HG03060 (cell line): Measurements from ENCODE around the gene PBLD.

Source experiments
- ATAC-seq: cut with Tn5 transposase; IDR thresholded peaks from one replicate; pipeline ENCODE4 v1.9.1; 2021; ENCODE audit warnings: low read depth, moderate number of reproducible peaks; ENCODE audit not compliant: unreplicated experiment

Gene PBLD

GRCh38 chr10:68332259-68333057 is at the start of gene PBLD:
Gene PBLD, minus strand, starts transcription at chr10:68332928. Its CDS starts 26,084 bp downstream, at chr10:68306844.
- ATAC-seq = no peak

GRCh38 chr10:68371604-68372003 is 38.9 kb upstream of the PBLD start:
- no peak for ATAC-seq

GRCh38 chr10:68367121-68367520 is 34.4 kb upstream of the PBLD start:
- ATAC-seq = no peak

- no peak for ATAC-seq
These were observed 33.9 kb upstream of the PBLD start for GRCh38 chr10:68366600-68366999.

GRCh38 chr10:68365611-68366010 is 32.9 kb upstream of the PBLD start:
- ATAC-seq = no peak

GRCh38 chr10:68364101-68364886 is 31.6 kb upstream of the PBLD start:
- ATAC-seq = no peak

GRCh38 chr10:68362590-68362989 is 29.9 kb upstream of the PBLD start:
- no peak for ATAC-seq

- ATAC-seq = no peak
These were observed 26.5 kb upstream of the PBLD start for GRCh38 chr10:68359189-68359588.

GRCh38 chr10:68353537-68353936 is 20.8 kb upstream of the PBLD start:
- no peak for ATAC-seq

GRCh38 chr10:68348265-68348741 is 15.6 kb upstream of the PBLD start:
- ATAC-seq = no peak

GRCh38 chr10:68346774-68347173 is 14.0 kb upstream of the PBLD start:
- no peak for ATAC-seq

- no peak for ATAC-seq
These were observed 12.9 kb upstream of the PBLD start for GRCh38 chr10:68345621-68346020.

- no peak for ATAC-seq
These were observed 10.3 kb upstream of the PBLD start for GRCh38 chr10:68342909-68343516.

- no peak for ATAC-seq
These were observed 7.8 kb upstream of the PBLD start for GRCh38 chr10:68340358-68341080.

GRCh38 chr10:68336754-68337351 is 4.1 kb upstream of the PBLD start:
- no peak for ATAC-seq

GRCh38 chr10:68334672-68335467 is 2.1 kb upstream of the PBLD start:
- no peak for ATAC-seq

- ATAC-seq = no peak
These were observed 1.0 kb upstream of the PBLD start for GRCh38 chr10:68333440-68334431.

- ATAC-seq = no peak
These were observed 299 bp upstream of the PBLD start for GRCh38 chr10:68333058-68333395.
